Endothelial cell of hepatic sinusoid (primary cell): ENCODE measurements around the gene MPZL3.

Source experiments
- in situ Hi-C: cut with HindIII; loops from 2 replicates; pipeline ENCODE4 v1.10.0; 2017; ENCODE audit warnings: low sequenced_read_pairs

Gene MPZL3

DNA sequence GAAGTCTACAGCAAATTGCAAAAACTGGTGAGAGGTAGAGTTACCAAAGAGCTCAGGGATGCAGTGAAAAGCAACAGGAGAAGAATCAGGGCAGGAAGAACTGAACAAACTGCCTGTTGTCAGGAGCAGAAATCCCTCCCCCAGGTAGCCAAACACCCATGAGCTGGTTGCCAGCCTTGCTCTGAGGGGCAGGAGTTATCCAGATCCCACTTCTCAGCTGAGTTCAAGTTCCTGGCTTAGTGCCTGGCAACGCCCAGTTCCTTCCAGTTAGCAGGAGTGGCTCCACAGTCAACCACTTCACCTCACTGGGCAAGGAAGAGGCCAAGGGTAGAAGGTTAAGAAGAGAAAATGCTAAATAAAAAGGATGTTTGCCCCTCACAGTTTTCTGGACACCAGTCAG, 13.8 kb upstream of the MPZL3 start:
- in situ Hi-C loops, result no loop called here

- in situ Hi-C loops, result no loop called here
Observed at GRCh38 chr11:118264569-118265465, 12.7 kb upstream of the MPZL3 start.

GRCh38 chr11:118263695-118264568, 11.8 kb upstream of the MPZL3 start, which contains the start of gene MPZL2:
TSS of gene MPZL2 (minus strand) at chr11:118264297. CDS start at chr11:118264153, 144 bp downstream.
- in situ Hi-C loops, result no loop called here

GRCh38 chr11:118263112-118263511, 10.9 kb upstream of the MPZL3 start:
- in situ Hi-C loops, result no loop called here

- in situ Hi-C loops, result no loop called here
Observed at GRCh38 chr11:118260353-118260752, 8.2 kb upstream of the MPZL3 start.

- in situ Hi-C loops, result loop anchor here (5.0 kb wide), 2 partner anchors 37 to 87 kb away; no protein-coding TSS in a partner anchor
Observed at GRCh38 chr11:118259138-118259537, 7.0 kb upstream of the MPZL3 start.

- in situ Hi-C loops, result loop anchor here (5.0 kb wide), 2 partner anchors 36 to 86 kb away; no protein-coding TSS in a partner anchor
Observed at GRCh38 chr11:118258410-118258809, 6.2 kb upstream of the MPZL3 start.

- in situ Hi-C loops, result no loop called here
Observed at GRCh38 chr11:118252688-118253087, 523 bp upstream of the MPZL3 start.

DNA sequence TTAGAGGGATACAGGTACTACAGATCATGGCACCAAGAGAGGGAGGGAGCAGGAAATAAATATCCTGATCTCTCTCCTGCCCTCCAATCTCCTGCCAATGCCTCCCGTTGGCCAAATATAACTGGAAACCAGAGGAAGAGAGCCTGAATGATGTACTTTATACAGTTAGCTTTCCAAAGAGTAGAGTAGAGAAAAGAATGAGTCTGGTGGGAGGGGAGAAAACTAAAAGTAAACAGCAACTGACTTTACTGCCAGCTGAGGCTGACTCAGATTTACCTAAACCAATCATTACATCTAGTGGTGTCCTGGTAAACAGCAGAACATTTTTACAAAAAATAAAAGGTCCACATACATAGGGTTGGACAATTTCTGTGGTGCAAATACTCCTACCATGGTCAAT, 5.1 kb downstream of the MPZL3 start:
- in situ Hi-C loops, result no loop called here

GRCh38 chr11:118245936-118246562, 6.1 kb downstream of the MPZL3 start:
- in situ Hi-C loops, result no loop called here

DNA sequence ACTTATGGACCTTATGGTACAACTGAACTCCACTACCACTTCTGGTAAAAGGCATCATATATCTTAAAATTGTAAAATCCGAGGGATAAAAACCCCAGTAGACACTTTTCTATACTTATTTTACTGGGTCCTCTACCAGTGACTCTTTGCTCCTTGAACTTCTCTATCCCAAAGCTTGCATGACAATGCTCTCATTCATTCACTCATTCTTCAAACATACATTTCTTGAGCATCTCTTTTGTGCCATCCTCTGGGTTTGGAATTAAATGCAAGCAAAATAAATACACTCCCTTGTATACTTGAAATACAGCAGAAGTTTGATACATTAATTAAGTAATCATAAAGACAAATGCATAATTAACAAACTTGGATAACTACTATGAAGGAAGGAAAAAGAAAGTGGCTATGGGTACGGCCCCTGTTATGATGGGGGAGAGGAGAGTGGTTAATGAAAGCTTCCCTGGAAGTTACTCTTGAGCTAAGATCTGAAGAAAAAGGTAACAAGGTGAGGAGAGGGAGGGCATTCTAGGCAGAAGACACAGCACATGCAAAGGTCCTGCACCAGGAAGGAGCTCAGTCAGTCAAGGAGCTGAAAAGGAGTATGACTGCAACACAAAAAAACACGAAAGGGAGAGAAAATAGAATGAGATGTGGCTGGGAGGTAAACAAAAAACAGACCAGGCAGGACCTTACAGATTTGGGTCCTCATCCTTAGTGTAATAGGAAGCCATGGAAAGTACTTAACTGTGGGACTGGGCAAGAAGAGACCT, 8.0 kb downstream of the MPZL3 start:
- in situ Hi-C loops, result no loop called here

DNA sequence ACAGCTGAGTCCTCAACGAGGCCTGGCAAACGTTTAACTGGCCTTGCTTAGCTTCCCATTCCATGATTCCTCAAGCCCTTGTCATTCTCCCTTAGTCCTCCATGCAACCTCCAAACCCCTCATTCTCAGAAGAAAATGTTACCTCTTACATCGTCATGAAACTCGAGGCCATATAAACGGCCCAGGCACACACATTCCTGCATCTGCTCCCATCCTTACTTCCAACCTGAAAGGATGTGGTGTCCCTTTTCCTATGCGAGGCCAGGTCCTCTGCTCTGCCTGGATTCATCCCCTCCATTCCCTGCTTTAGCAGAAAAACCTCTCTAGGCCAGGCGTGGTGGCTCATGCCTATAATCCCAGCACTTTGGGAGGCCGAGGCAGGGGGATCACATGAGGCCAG, 9.0 kb downstream of the MPZL3 start:
- in situ Hi-C loops, result no loop called here

DNA sequence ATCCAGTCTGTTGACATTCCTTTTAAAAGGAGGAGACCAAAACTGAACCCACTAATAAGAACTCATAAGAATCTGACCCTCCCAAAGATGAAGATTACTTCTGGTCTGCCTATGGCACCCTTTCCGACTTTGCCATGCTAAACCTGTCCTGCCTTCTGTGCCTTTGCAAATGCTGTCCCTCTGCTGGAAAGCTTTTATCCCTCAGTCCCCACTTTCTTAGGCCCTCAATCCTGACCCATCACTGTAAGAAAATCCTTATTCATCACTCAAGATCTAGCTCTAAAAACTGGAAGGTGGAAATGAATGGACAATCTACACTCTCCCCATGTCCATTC, 10.4 kb downstream of the MPZL3 start:
- in situ Hi-C loops, result no loop called here

- in situ Hi-C loops, result no loop called here
Observed at GRCh38 chr11:118240999-118241763, 11.0 kb downstream of the MPZL3 start.

DNA sequence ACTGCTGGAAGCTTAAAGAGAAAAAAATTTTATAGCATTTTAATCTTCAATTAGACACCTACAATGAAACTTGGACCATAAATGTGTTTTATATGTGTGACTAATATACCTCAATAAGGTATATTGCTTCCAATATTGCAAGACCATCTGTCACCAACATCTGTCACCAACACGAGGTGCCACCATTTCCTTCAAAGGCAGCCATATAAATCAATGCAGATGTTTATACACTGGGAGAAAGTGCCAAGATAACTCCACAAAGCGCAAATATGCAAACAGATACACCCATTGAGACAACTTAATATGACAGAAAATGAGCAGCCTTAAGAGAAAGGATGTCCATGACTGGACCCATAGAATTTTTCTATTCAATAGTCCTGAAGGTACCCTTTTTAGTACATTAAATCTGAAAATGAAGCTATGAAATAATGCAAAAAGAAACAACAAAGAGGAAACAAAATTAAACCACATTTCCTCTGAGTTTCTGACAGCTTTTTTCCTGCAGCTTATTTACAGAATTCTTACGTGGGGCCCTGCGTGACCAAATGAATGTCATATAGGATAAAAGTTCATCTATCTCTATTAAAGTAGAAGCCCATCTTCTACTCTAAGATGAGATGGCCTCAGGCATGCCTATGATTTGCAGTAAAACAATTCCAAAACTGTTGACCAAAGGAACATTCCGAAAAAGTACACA, 12.5 kb downstream of the MPZL3 start:
- in situ Hi-C loops, result no loop called here

- in situ Hi-C loops, result no loop called here
Observed at GRCh38 chr11:118238929-118239328, 13.2 kb downstream of the MPZL3 start.

GRCh38 chr11:118238421-118238820, 13.7 kb downstream of the MPZL3 start:
- in situ Hi-C loops, result no loop called here

- in situ Hi-C loops, result no loop called here
Observed at GRCh38 chr11:118236170-118236569, 16.0 kb downstream of the MPZL3 start.

DNA sequence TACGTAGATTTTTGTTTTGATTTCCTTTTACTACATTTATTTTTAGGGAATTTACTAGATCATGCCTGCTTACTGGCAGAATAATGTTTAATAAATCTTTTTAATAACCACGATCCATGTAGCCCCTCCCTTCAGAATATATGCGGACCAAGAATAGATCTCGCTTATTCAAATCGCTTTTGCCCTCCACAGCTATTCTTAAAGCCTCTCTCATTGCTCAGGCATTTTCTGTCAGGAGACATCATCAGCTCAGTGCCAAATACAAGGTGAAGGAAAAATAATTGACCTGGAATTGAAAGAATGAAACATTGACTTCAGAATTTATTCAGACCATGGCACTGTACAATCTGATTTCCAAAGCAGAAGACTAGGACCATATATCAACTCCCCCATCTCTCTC, 17.3 kb downstream of the MPZL3 start:
- in situ Hi-C loops, result no loop called here
